Inflammatory macrophage treated with lipopolysaccharide for 1 hour (primary cell): ENCODE data around the gene LPP.

Experiments used
- DNase-seq, 2 donors: peaks; one replicate each; pipeline ENCODE4 v3.0.0-alpha.2; 2020 to 2022

Gene LPP

GRCh38 chr3:188139466-188139865 lies 14.5 kb upstream of the LPP start:
- DNase-seq = no peak

- DNase-seq = no peak
These were observed 7.7 kb upstream of the LPP start for GRCh38 chr3:188146219-188146618.

GRCh38 chr3:188147782-188148181 lies 6.2 kb upstream of the LPP start:
- DNase-seq = no peak

GRCh38 chr3:188148318-188148717 lies 5.6 kb upstream of the LPP start:
- no peak for DNase-seq

DNA sequence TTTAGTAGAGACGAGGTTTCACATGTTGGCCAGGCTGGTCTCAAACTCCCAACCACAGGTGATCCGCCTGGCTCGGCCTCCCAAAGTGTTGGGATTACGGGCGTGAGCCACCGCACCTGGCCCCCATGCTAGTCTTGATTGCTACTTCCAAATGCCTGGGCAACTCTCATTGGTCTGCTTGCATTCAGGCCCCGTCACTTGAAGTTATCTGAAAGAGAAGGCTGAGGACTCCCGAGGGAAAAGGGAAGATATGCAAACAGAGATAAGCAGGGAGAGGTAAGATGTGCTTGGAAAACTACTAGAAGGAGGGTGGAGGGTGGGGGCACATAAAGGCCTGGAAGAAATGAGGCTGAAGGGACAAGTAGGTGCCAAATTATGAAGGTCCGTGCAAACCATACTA lies 4.4 kb upstream of the LPP start:
- DNase-seq = no peak

GRCh38 chr3:188150982-188151381 lies 3.0 kb upstream of the LPP start:
- DNase-seq = no peak

- DNase-seq = no peak
These were observed 2.5 kb upstream of the LPP start for GRCh38 chr3:188151438-188151837.

DNA sequence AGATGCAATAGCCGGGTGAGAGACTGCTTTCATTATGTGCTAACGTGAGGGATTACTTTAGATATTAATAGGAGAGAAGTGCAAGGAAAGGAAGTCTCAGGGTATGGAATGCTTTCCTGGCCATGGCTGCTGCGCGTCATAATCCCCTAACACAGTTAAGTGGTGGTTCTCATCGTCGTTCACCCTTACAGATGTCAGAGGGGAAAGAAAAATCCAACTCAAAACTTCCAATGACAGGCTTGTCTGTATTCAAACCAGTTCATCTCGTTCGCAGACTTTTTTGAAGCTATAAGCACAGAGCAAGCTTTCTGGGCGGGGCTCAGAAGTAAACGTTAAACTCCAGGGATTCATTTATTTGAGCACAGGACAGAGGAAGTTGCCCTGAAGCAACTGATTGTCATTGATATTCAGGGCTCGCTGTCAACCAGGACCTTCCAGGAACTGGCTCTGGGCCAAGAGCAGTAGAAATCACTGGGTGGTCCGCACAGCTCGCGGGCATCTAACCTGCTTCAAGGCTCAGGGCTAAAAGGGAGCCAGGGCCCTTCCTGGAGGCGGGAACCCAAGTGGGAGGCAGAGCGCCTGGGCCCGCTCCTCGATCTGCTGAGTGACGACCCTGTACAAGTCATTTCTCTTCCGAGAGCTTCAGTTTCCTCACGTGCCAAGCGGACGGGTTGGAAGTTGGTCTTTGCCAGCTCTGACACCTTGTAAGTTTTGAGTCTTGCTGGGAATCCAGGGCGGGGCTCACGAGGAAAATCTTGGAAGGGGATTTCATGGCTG lies 1.1 kb upstream of the LPP start:
- DNase-seq = peak; percentile 28 to 39

DNA sequence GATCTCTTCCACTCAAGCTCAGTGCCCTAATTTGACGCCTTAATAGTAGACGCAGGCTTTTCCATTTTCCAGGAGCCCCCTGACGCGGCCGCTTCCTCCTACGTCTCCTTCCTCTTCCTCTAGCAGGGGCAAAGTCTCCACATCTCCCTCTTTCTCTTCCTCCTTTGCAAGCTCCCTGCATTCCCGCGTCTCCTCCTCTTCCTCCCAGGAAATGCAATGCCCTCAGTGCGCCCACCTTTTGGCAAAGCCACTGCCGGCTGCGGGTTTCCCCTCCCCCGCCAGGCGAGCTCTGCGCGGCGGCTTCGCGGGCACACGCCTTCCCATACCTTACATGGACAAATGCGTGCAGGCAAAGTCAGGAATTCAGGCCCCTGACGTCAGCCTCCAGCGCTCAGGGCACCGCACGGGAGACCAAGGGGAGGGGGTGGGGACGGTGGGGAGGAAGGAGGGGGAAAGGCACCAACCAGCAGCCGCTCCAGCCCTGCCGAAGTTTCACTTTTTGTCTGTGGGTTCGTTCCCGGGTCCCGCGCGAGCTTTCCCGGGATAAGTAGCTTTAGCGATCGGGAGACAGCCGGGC lies 432 bp upstream of the LPP start:
- DNase-seq = peak; percentile 54 to 68

DNA sequence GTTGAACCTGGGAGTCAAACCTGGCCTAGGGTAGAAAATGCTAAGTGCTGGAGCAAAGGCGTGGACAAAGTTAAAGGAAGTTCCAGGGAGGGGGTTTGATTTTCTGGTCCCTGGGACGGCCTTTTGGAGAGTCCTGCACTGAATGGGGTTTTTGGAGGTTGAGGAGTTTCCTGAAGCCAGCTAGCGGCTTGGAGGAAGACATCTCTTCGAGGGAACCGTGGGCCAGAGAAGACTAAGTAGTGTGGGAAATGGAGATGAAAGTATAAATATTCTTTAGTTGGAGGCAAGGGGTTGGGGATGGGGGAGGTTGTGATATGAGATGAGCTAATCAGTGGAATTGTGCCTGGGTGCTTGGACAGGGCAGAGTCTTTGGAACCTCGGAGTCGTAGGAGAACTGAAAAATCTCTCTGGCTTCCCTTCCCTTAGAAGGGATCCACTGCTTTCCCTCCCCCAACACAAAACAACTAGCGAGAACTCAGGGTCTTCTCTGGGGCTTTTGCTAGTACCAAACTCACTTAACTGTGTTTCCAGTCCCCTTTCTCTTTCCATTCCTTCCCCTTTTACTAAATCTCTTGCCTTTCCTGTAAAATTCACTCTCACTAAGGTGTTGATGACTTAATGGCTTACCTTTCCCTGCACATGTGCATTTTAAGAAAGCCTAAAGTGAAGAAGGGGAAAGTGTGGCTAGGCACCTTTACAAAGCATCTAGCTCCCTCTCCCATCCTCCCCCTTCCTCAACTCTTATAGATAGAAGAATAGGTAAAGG lies 1.0 kb downstream of the LPP start:
- DNase-seq = peak; percentile 67 to 71

- no peak for DNase-seq
These were observed 2.1 kb downstream of the LPP start for GRCh38 chr3:188156056-188156455.

- DNase-seq = no peak
These were observed 3.5 kb downstream of the LPP start for GRCh38 chr3:188157407-188157806.

GRCh38 chr3:188157971-188158370 lies 4.0 kb downstream of the LPP start:
- no peak for DNase-seq

DNA sequence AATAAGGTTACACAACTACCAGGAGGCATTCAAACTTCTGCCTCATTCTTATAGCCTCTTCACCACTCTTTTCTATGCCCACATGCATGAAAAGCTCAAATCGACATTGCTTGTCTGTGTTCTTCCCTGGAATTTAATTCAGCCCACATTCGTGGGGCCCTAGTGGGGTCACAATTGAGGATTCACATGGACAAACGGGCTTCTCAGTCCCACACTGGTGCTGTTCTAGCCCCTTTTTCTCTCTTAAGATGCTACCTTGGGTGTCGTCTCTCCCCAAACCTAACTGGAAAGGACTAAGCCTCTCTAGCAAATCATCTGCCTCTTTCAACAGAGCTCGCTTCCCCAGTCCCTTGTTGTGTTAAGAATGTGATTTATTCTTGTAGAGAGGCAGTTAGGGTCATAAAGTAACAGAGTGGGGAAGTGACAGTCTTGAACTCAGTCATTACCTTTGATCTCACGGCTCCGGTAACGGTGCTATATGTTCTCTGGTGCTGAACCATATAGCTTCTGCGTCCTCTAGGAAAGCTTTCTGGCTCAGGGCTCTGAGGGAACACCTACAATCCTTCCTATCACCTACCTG lies 4.9 kb downstream of the LPP start:
- DNase-seq = no peak

DNA sequence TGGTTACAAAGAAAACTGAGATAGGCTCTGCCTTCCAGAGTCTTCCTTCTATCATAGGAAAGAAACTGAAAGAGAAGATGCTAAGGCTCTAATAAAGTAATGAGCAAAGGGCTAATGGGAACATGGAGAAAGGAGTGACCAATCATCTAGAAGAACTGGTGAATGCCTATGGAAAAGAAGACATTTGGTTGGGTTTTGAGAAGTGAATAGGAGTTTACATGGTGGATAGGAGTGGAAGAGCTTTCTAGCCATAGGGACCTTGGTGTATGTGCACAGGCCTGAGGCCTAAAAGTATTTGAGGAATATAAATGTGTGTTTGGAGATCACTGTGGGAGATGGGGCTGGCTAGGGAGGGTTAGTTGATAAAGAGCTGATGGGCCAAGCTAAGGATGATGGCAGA lies 6.8 kb downstream of the LPP start:
- DNase-seq = no peak

GRCh38 chr3:188164248-188164687 lies 10.3 kb downstream of the LPP start:
- peak in 1 of 2 donors; percentile 42 for DNase-seq

GRCh38 chr3:188165596-188165995 lies 11.6 kb downstream of the LPP start:
- DNase-seq = no peak

DNA sequence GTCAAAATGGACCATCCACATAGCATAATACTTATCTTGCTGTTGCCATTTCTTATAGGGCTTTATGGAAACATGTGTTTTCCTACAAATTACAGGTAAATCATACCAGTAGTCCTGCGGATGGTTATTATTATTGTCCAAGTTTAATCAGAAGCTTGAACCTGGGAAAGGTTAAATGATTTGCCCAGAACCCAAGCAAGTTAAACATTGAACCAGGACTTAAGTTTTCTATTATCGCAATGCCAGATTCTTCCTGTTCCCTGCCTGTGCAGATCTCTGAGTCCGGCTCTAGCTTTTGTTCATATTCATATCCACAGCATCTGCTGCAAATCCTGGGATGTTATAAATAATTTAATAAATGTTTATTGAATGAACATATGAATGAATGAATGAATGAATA lies 12.5 kb downstream of the LPP start:
- no peak for DNase-seq

DNA sequence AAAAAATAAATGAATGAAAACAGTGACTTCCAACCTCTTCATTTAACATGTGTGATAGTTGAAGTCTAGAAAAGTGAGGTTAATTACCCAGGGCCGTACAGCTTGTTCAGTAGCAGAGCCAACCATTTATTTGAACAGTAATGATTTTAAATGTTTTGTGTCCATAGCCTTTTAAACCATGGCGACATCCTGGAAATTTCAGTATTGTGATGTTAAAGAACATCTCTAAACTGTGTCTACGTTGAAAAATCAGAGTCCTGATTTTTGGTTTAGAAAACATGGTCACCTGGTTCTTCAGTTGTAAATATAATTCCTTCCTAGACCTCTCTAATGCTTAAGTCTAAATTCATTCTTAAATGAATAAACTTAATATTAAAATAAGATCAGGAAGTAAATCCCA lies 14.2 kb downstream of the LPP start:
- DNase-seq = peak; percentile 51 to 80

GRCh38 chr3:188168648-188169047 lies 14.7 kb downstream of the LPP start:
- DNase-seq = no peak

- no peak for DNase-seq
These were observed 16.0 kb downstream of the LPP start for GRCh38 chr3:188169830-188170455.

DNA sequence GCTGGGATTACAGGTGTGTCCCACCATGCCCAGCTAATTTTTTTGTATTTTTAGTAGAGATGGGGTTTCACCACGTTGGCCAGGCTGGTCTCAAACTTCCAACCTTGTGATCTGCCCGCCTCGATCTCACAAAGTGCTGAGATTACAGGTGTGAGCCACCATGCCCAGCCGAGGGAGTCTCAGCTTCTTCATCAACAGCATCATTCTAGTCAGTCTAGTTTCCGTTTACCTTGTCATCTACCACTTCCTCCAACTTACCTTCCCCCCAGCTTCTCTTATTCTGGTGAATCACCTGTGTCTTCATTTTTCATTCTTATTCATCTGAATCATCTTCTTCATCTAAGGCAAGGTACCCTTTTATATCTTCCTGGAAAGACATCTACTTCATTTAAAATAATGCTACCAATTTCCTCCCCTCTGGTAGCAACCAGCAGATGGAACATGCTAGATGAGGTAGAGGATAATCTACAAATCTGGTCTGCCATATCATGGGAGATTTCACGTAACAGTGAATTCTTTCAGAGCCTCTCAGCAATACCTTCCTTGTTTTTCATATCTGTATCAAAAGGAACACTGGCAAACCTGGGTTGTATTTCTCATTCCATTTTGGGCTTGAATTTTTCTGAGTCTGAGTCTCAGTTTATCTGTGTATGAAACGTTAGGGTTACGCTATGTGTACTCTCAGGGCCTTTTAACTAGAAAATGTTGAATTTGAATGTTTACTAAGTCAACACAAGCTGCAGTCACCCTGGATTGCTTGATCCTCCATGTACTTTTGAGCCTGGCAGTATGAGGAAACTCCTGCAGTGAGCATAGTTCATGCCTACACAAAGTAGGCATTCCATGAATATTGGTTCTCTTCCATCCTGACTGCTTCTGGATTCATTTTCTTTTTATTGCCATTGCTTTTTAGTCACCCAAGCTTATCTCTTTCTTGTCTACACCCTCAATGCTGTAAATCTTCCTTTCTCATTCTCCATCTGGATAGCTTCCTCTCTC lies 16.8 kb downstream of the LPP start:
- no peak for DNase-seq
